Rectal smooth muscle tissue (tissue), 1 donor: ENCODE measurements around the gene CACNB1.
A peak's percentile ranks its signal among the peaks of the same experiment; 100 is the strongest.

Source experiments
- H3K27ac ChIP-seq: one replicate; pipeline ENCODE4 v1.7.0; 2013; ENCODE audit warnings: low read depth, low read length, inconsistent platforms
- H3K27me3 ChIP-seq: one replicate; pipeline ENCODE4 v1.7.0; 2013; ENCODE audit warnings: low read length; ENCODE audit not compliant: control insufficient read depth, insufficient read depth
- H3K36me3 ChIP-seq: one replicate; pipeline ENCODE4 v1.7.0; 2013; ENCODE audit warnings: low read length; ENCODE audit not compliant: control insufficient read depth, insufficient read depth
- H3K4me1 ChIP-seq: one replicate; pipeline ENCODE4 v1.7.0; 2013; ENCODE audit warnings: low read length; ENCODE audit not compliant: control insufficient read depth, insufficient read depth
- H3K4me3 ChIP-seq: one replicate; pipeline ENCODE4 v1.7.0; 2013; ENCODE audit warnings: low read length
- H3K9ac ChIP-seq: one replicate; pipeline ENCODE4 v1.7.0; 2013; ENCODE audit warnings: low read length

Gene CACNB1

GRCh38 chr17:39165178-39165840, 32.2 kb downstream of the CACNB1 start:
- peak overlapping the region; percentile 76 for H3K4me3 ChIP-seq
- no peaks in the 10 kb centered on the region for H3K27me3 ChIP-seq
- no peak overlapping the region for H3K27ac ChIP-seq
- H3K4me1 ChIP-seq = peaks cover 2% of the 10 kb centered on the region
- no peaks in the 10 kb centered on the region for H3K36me3 ChIP-seq
- no peak overlapping the region for H3K9ac ChIP-seq

- peaks cover 2% of the 10 kb centered on the region for H3K4me1 ChIP-seq
- no peak overlapping the region for H3K27ac ChIP-seq
- peak overlapping the region; percentile 76 for H3K4me3 ChIP-seq
- H3K36me3 ChIP-seq = no peaks in the 10 kb centered on the region
- H3K27me3 ChIP-seq = no peaks in the 10 kb centered on the region
- H3K9ac ChIP-seq = no peak overlapping the region
Measured at GRCh38 chr17:39164675-39165143, 32.8 kb downstream of the CACNB1 start.

- H3K27me3 ChIP-seq = no peaks in the 10 kb centered on the region
- H3K4me1 ChIP-seq = peaks cover 2% of the 10 kb centered on the region
- H3K4me3 ChIP-seq = no peak overlapping the region
- no peak overlapping the region for H3K27ac ChIP-seq
- H3K36me3 ChIP-seq = no peaks in the 10 kb centered on the region
- H3K9ac ChIP-seq = no peak overlapping the region
Measured at GRCh38 chr17:39161962-39162361, 35.5 kb downstream of the CACNB1 start.

- H3K4me3 ChIP-seq = no peak overlapping the region
Measured at GRCh38 chr17:39158623-39159022, 38.8 kb downstream of the CACNB1 start.

GRCh38 chr17:39156491-39156890, 41.0 kb downstream of the CACNB1 start:
- Histone ChIP-seq H3K36me3 (no peaks in the 10 kb centered on the region), H3K9ac (no peak overlapping the region), H3K4me1 (no peaks in the 10 kb centered on the region), H3K27ac (no peak overlapping the region), H3K27me3 (no peaks in the 10 kb centered on the region), H3K4me3 (no peak overlapping the region)

More at GRCh38 chr17:39158623-39159022, 38.8 kb downstream of the CACNB1 start:
- Histone ChIP-seq H3K36me3 (no peaks in the 10 kb centered on the region), H3K4me1 (no peaks in the 10 kb centered on the region), H3K27ac (no peak overlapping the region), H3K9ac (no peak overlapping the region), H3K27me3 (no peaks in the 10 kb centered on the region)

- Histone ChIP-seq H3K36me3 (no peaks in the 10 kb centered on the region), H3K27ac (no peak overlapping the region), H3K4me1 (no peaks in the 10 kb centered on the region), H3K9ac (no peak overlapping the region), H3K4me3 (no peak overlapping the region), H3K27me3 (peaks cover 4% of the 10 kb centered on the region)
Measured at GRCh38 chr17:39155654-39156053, 41.8 kb downstream of the CACNB1 start.

GRCh38 chr17:39153599-39154051, 43.8 kb downstream of the CACNB1 start:
- H3K4me3 ChIP-seq = peak overlapping the region; percentile 99
- peak overlapping the region; percentile 81 for H3K27ac ChIP-seq
- H3K4me1 ChIP-seq = no peaks in the 10 kb centered on the region
- no peaks in the 10 kb centered on the region for H3K36me3 ChIP-seq
- H3K27me3 ChIP-seq = peaks cover 6% of the 10 kb centered on the region
- peak overlapping the region; percentile 85 for H3K9ac ChIP-seq

- peak overlapping the region; percentile 43 for H3K27ac ChIP-seq
- no peaks in the 10 kb centered on the region for H3K36me3 ChIP-seq
- no peak overlapping the region for H3K9ac ChIP-seq
- peaks cover 6% of the 10 kb centered on the region for H3K27me3 ChIP-seq
- H3K4me1 ChIP-seq = no peaks in the 10 kb centered on the region
- H3K4me3 ChIP-seq = peak overlapping the region; percentile 64
Measured at GRCh38 chr17:39151943-39152818, 45.3 kb downstream of the CACNB1 start.

GRCh38 chr17:39151150-39151942, 46.1 kb downstream of the CACNB1 start, which contains the start of gene PLXDC1:
TSS of gene PLXDC1 (minus strand) at chr17:39151637. CDS start at chr17:39151437, 200 bp downstream.
- Histone ChIP-seq H3K4me3 (peak within 1 kb of the TSS; percentile 64), H3K36me3 (no peaks in the 10 kb centered on the region), H3K27ac (peak within 1 kb of the TSS; percentile 43), H3K4me1 (no peaks in the 10 kb centered on the region), H3K9ac (peak within 1 kb of the TSS; percentile 1), H3K27me3 (peaks cover 6% of the 10 kb centered on the region)

- H3K27me3 ChIP-seq = peaks cover 6% of the 10 kb centered on the region
- no peaks in the 10 kb centered on the region for H3K4me1 ChIP-seq
- peak overlapping the region; percentile 1 for H3K9ac ChIP-seq
- no peaks in the 10 kb centered on the region for H3K36me3 ChIP-seq
- peak overlapping the region; percentile 48 for H3K4me3 ChIP-seq
- H3K27ac ChIP-seq = no peak overlapping the region
Measured at GRCh38 chr17:39150795-39151149, 46.7 kb downstream of the CACNB1 start.

- Histone ChIP-seq H3K27ac (no peak overlapping the region), H3K27me3 (peaks cover 6% of the 10 kb centered on the region), H3K9ac (no peak overlapping the region), H3K36me3 (no peaks in the 10 kb centered on the region), H3K4me3 (peak overlapping the region; percentile 3), H3K4me1 (no peaks in the 10 kb centered on the region)
Measured at GRCh38 chr17:39150104-39150634, 47.3 kb downstream of the CACNB1 start.
